Measurements from ENCODE around the gene SERPINA6. TPM values are rescaled to one million over a fixed set of nuclear protein-coding genes. Genes with fewer than 3 reads are reported as not detected.
"Not testable (repeated sequence)": the region's sequence is repeated elsewhere in the genome, so short reads cannot be mapped to it uniquely, and the experiment has no call there.

SERPINA6 gene
- total RNA-seq (2021) (not detected in 2 replicates), Bru-seq, nascent RNA (not detected), BruChase-seq, experiment 1, labeled RNA remaining after a 2-hour chase (not detected), BruChase-seq, experiment 2, labeled RNA remaining after a 6-hour chase (not detected)
- long read RNA-seq = 0 reads

- BruUV-seq (replicated peaks) = no TSS peak
- Histone ChIP-seq H4K20me1 (ENCODE audit: insufficient read depth) (no peaks in the 10 kb centered on the region), H3K79me2 (ENCODE audit: low read depth) (no peaks in the 10 kb centered on the region), H2AFZ (no peak within 1 kb of the TSS), H3K36me3 (ENCODE audit: low read depth) (no peaks in the 10 kb centered on the region), H3K9me2 (ENCODE audit: insufficient read depth) (no peaks in the 10 kb centered on the region), H3K4me3 (no peak within 1 kb of the TSS), H3K27ac (no peak within 1 kb of the TSS), H3F3A (ENCODE audit: insufficient read depth, low read depth) (no peaks in the 10 kb centered on the region), H3K27me3 (ENCODE audit: insufficient read depth, low read depth) (peaks cover 5% of the 10 kb centered on the region), H3K9me3 (ENCODE audit: insufficient read depth, low read depth) (no peaks in the 10 kb centered on the region), H3K4me2 (no peak within 1 kb of the TSS), H3K4me1 (replicated peaks; ENCODE audit: insufficient read depth) (no peaks in the 10 kb centered on the region)
- no peak for DNase-seq
- ChIA-PET CTCF (no interaction called here), POLR2A (ENCODE audit: unreplicated experiment) (no interaction called here)
- TF ChIP-seq EZH2 (IDR thresholded peaks at IDR 0.05; ENCODE audit: low read depth) (no peak), CTCF (conservative IDR thresholded peaks at IDR 0.05) (no peak)
- intact Hi-C loops (cut with micrococcal nuclease; ENCODE audit: unreplicated experiment) = no loop called here
Measured at GRCh38 chr14:94322648-94323570, at the start of gene SERPINA6. SERPINA6 (minus strand) TSS chr14:94323336; CDS start chr14:94314648, 8,688 bp downstream.

- Histone ChIP-seq H3K4me1 (replicated peaks; ENCODE audit: insufficient read depth) (no peaks in the 10 kb centered on the region), H3K9me3 (ENCODE audit: insufficient read depth, low read depth) (no peaks in the 10 kb centered on the region), H3K27me3 (ENCODE audit: insufficient read depth, low read depth) (peaks cover 25% of the 10 kb centered on the region), H4K20me1 (ENCODE audit: insufficient read depth) (no peaks in the 10 kb centered on the region), H3K4me3 (no peak overlapping the region), H3K4me2 (no peak overlapping the region), H3K9me2 (ENCODE audit: insufficient read depth) (no peaks in the 10 kb centered on the region), H2AFZ (no peak overlapping the region), H3K27ac (no peak overlapping the region), H3K36me3 (ENCODE audit: low read depth) (no peaks in the 10 kb centered on the region), H3F3A (ENCODE audit: insufficient read depth, low read depth) (no peaks in the 10 kb centered on the region), H3K79me2 (ENCODE audit: low read depth) (no peaks in the 10 kb centered on the region)
- no TSS peak for BruUV-seq (replicated peaks)
- intact Hi-C loops (cut with micrococcal nuclease; ENCODE audit: unreplicated experiment) = no loop called here
- ChIA-PET CTCF (no interaction called here), POLR2A (ENCODE audit: unreplicated experiment) (no interaction called here)
- TF ChIP-seq EZH2 (IDR thresholded peaks at IDR 0.05; ENCODE audit: low read depth) = no peak
- no peak for TF ChIP-seq CTCF (conservative IDR thresholded peaks at IDR 0.05)
- no peak for DNase-seq
Measured at GRCh38 chr14:94372021-94372605, 49.0 kb upstream of the SERPINA6 start.

GRCh38 chr14:94370524-94370910, 47.4 kb upstream of the SERPINA6 start:
- intact Hi-C loops (cut with micrococcal nuclease; ENCODE audit: unreplicated experiment) = no loop called here
- POLR2A ChIA-PET (ENCODE audit: unreplicated experiment) = no interaction called here
- Histone ChIP-seq H3K4me1 (replicated peaks; ENCODE audit: insufficient read depth) (no peaks in the 10 kb centered on the region), H3K27me3 (ENCODE audit: insufficient read depth, low read depth) (peaks cover 29% of the 10 kb centered on the region), H3F3A (ENCODE audit: insufficient read depth, low read depth) (no peaks in the 10 kb centered on the region), H4K20me1 (ENCODE audit: insufficient read depth) (no peaks in the 10 kb centered on the region), H3K9me3 (ENCODE audit: insufficient read depth, low read depth) (no peaks in the 10 kb centered on the region), H3K4me3 (no peak overlapping the region), H3K36me3 (ENCODE audit: low read depth) (no peaks in the 10 kb centered on the region), H3K9me2 (ENCODE audit: insufficient read depth) (no peaks in the 10 kb centered on the region), H3K79me2 (ENCODE audit: low read depth) (no peaks in the 10 kb centered on the region), H2AFZ (no peak overlapping the region), H3K4me2 (no peak overlapping the region), H3K27ac (no peak overlapping the region)
- TF ChIP-seq CTCF (conservative IDR thresholded peaks at IDR 0.05) (no peak), EZH2 (IDR thresholded peaks at IDR 0.05; ENCODE audit: low read depth) (no peak)
- CTCF ChIA-PET = no interaction called here
- DNase-seq = no peak
- BruUV-seq (replicated peaks) = no TSS peak

GRCh38 chr14:94369766-94370523, 46.8 kb upstream of the SERPINA6 start:
- H3K4me3 ChIP-seq; CTCF ChIA-PET; H2AFZ ChIP-seq; H3K4me1 ChIP-seq (replicated peaks; ENCODE audit: insufficient read depth); DNase-seq; H3F3A ChIP-seq (ENCODE audit: insufficient read depth, low read depth); H4K20me1 ChIP-seq (ENCODE audit: insufficient read depth); POLR2A ChIA-PET (ENCODE audit: unreplicated experiment); H3K27ac ChIP-seq; H3K9me2 ChIP-seq (ENCODE audit: insufficient read depth); H3K79me2 ChIP-seq (ENCODE audit: low read depth); BruUV-seq (replicated peaks); H3K36me3 ChIP-seq (ENCODE audit: low read depth); H3K4me2 ChIP-seq; intact Hi-C loops (cut with micrococcal nuclease; ENCODE audit: unreplicated experiment); H3K9me3 ChIP-seq (ENCODE audit: insufficient read depth, low read depth): not testable (repeated sequence)
- peaks cover 29% of the 10 kb centered on the region for H3K27me3 ChIP-seq (ENCODE audit: insufficient read depth, low read depth)

Data from PC-9 (cell line).